Thoracic aorta (tissue), 2 donors: ENCODE results near the gene TKFC. TPM values are rescaled to one million over a fixed set of nuclear protein-coding genes. Genes with fewer than 3 reads are reported as not detected.

Source experiments
- ATAC-seq: fragments of 150-250 bp; one replicate; pipeline ENCODE4 v1.8.0; 2017; ENCODE audit warnings: low read depth; ENCODE audit not compliant: insufficient number of reproducible peaks, low FRiP score
- DNase-seq: peaks from one replicate; pipeline ENCODE4 v3.0.0-alpha.2; 2020; ENCODE audit warnings: low spot score
- H3K27ac ChIP-seq, 2 donors: fragments of 200-600 bp; sonication (generic); 1 replicate in 1 of 2; 2 replicates in 1 of 2; pipeline ENCODE4 v1.5.1; 2016; ENCODE audit warnings: mild to moderate bottlenecking in 2 of 2, moderate library complexity in 2 of 2
- H3K27me3 ChIP-seq: fragments of 200-600 bp; sonication (generic); replicated peaks from 2 replicates; pipeline ENCODE4 v1.6.0; 2016; ENCODE audit warnings: mild to moderate bottlenecking; ENCODE audit not compliant: insufficient read depth
- H3K36me3 ChIP-seq: fragments of 200-600 bp; sonication (generic); one replicate; pipeline ENCODE4 v1.5.1; 2016
- H3K4me1 ChIP-seq, 2 donors: fragments of 200-600 bp; sonication (generic); 1 replicate in 1 of 2; 2 replicates in 1 of 2; pipeline versions ENCODE4 v1.5.1 to v1.6.0; 2016; ENCODE audit warnings: low read depth in 2 of 2, mild to moderate bottlenecking in 1 of 2; ENCODE audit not compliant: control insufficient read depth in 1 of 2
- H3K4me3 ChIP-seq: fragments of 200-600 bp; sonication (generic); 2 replicates; pipeline ENCODE4 v1.5.1; 2016; ENCODE audit warnings: mild to moderate bottlenecking
- H3K9me3 ChIP-seq: fragments of 200-600 bp; sonication (generic); 2 replicates; pipeline ENCODE4 v1.5.1; 2016
- total RNA-seq, 2 donors: library from RNA; depleted of rRNA; stranded (reverse); fragments of >200 nt; gene quantifications; one replicate each; pipeline versions ENCODE4 v1.1.0 to v1.2.3, GENCODE V29; 2016
- TF ChIP-seq, protein P1 (sequence below): fragments of 200-600 bp; sonication (generic); IDR thresholded peaks from one replicate; pipeline ENCODE4 v1.5.1; 2019; ENCODE audit warnings: antibody characterized with exemption

Gene TKFC
- total RNA-seq, 2 donors from 2014 or later, result 22.5 to 29.2 TPM

DNA sequence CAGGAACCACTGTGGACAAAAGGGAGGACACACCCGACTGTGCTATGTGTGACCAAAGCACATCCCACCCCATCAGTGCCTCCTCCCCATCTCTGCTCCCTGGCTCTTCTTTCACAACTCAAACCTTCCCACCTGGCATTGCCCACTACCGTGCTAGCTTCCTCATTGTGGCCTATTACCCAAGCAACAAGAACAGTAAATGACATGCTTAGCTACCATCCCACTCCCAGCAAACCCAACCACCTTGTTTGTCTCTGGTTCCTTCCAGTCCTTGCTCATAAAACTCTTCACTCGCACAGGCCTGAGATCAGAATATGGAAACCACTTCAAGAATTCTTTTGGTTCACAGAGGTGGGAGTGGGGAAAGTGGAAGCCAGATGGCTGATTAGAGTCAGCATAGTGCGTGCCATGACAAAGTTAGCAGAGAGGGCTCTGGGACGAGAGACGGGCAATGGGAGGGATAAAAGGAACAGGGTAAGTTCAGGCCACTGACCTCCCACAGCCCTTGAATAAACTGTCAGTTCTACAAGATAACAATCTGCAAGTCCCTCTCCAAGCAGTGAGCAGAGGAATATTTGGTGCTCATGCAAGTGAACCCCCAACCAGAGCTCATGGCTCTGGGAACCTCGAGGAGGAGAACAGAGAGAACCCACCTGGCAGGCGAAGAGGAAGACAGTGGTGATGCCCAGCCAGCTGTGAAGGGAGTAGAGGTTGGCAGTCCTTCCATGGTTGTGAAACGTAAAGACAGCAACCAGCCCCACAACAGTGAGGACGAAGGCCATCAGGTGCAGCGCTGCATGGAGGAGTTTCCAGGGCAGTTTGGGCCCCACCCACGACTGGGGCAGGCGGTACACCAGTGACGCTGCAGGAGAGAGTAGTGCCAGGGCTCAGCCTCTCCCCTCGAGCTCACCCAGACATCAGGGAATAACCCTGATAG is 20.4 kb downstream of the TKFC start:
- DNase-seq (no peak), ATAC-seq (no peak)
- Histone ChIP-seq H3K27me3 (no peaks in the 10 kb centered on the region), H3K27ac (no peak overlapping the region), H3K4me1 (no peaks in the 10 kb centered on the region), H3K36me3 (peaks cover 19% of the 10 kb centered on the region), H3K4me3 (no peak overlapping the region), H3K9me3 (no peaks in the 10 kb centered on the region)
- TF ChIP-seq, protein P1, sequence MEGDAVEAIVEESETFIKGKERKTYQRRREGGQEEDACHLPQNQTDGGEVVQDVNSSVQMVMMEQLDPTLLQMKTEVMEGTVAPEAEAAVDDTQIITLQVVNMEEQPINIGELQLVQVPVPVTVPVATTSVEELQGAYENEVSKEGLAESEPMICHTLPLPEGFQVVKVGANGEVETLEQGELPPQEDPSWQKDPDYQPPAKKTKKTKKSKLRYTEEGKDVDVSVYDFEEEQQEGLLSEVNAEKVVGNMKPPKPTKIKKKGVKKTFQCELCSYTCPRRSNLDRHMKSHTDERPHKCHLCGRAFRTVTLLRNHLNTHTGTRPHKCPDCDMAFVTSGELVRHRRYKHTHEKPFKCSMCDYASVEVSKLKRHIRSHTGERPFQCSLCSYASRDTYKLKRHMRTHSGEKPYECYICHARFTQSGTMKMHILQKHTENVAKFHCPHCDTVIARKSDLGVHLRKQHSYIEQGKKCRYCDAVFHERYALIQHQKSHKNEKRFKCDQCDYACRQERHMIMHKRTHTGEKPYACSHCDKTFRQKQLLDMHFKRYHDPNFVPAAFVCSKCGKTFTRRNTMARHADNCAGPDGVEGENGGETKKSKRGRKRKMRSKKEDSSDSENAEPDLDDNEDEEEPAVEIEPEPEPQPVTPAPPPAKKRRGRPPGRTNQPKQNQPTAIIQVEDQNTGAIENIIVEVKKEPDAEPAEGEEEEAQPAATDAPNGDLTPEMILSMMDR, result no peak

DNA sequence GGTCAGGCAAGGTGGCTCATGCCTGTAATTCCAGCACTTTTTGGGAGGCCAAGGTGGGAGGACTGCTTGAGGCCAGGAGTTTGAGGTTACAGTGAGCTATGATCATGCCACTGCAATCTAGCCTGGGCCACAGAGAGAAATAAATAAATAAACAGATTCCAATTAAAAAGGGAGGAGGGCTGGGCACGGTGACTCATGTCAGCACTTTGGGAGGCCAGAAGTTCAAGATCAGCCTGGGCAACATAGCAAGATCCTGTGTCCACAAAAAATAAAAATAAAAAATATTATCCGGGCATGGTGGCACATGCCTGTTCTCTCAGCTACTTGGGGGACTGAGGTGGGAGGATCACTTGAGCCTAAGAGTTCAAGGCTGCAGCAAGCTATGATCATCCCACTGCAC is 21.2 kb downstream of the TKFC start:
- Histone ChIP-seq H3K27ac (no peak overlapping the region), H3K9me3 (no peaks in the 10 kb centered on the region), H3K27me3 (no peaks in the 10 kb centered on the region), H3K4me1 (no peaks in the 10 kb centered on the region), H3K4me3 (no peak overlapping the region), H3K36me3 (peaks cover 19% of the 10 kb centered on the region)
- DNase-seq, result no peak
- TF ChIP-seq, protein P1, result no peak
- ATAC-seq, result no peak

DNA sequence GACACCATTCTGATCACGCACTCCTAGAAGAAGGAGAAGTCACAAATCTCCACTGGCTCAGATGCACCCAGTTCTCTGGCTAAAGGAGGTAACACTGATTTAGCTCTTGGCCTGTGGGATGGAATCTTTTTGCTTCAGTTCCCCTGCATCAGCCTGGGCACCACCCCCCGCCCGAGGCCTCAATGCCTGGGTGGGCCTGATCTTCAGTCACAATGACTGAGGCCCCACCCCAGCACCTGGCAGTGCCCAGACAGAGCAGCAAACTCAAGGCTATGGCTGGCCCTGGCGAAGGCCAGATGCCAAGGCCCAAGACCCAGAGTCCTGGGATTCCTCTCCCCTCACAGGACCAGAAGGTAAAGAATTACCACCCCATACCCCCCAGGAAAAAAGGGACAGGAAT is 23.7 kb downstream of the TKFC start:
- ATAC-seq (no peak), DNase-seq (no peak)
- Histone ChIP-seq H3K36me3 (peaks cover 4% of the 10 kb centered on the region), H3K4me3 (no peak overlapping the region), H3K9me3 (no peaks in the 10 kb centered on the region), H3K4me1 (peaks cover 8 to 15% of the 10 kb centered on the region in 2 donors), H3K27ac (no peak overlapping the region), H3K27me3 (no peaks in the 10 kb centered on the region)
- TF ChIP-seq, protein P1, result no peak

DNA sequence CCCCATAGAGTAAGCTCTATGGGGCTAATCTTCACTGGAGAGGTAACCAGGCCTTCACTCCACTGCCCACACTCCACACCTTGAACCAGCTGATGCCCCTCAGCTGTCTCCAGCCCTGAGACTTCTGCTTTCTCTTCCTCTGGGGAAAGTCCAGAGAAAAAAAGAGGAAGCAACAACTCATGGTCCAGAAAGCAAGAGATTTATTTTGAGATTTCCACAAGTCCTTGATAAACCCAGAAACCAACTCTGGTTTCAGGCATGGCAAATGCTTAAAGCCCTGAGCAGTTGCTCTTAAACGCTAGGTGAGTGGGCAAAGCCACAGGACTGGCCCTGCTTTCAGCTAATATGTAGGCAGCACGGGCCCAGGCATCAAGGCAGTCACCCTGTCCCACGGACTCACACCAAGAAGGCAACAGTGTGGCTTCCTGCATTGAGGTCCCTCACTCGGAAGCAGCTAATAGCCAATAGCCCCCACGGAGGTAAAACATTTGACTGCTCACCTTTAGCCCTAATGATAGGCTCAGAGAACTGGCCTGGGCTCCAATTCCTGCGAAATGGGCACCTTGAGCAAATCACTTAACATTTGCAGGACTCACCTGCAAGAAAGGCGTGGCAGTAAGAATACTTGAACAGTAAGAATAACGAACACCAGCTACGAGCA is 24.3 kb downstream of the TKFC start:
- TF ChIP-seq, protein P1, result no peak
- DNase-seq (no peak), ATAC-seq (no peak)
- H3K36me3 ChIP-seq, result peaks cover 3% of the 10 kb centered on the region
- H3K27ac ChIP-seq, result no peak overlapping the region
- no peaks in the 10 kb centered on the region for H3K27me3 ChIP-seq
- no peak overlapping the region for H3K4me3 ChIP-seq
- H3K4me1 ChIP-seq, result peaks cover 8 to 16% of the 10 kb centered on the region in 2 donors
- no peaks in the 10 kb centered on the region for H3K9me3 ChIP-seq

DNA sequence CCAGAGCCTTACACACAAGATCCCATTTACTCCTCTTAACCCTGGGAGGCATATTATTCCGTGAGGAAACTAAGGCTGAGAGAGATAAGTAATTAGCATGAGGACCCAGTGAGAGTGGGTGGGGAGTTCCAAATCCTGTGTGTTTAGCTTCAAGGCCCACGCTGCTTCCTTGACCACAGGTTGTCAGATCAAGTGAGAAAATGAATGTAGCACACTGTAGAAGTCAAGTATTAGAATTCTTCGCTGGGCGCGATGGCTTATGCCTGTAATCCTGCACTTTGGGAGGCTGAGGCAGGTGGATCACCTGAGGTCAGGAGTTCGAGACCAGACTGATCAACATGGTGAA is 24.8 kb downstream of the TKFC start:
- no peak overlapping the region for H3K4me3 ChIP-seq
- ATAC-seq (no peak), DNase-seq (no peak)
- H3K4me1 ChIP-seq, result peaks cover 9 to 21% of the 10 kb centered on the region in 2 donors
- TF ChIP-seq, protein P1, result no peak
- no peak overlapping the region for H3K27ac ChIP-seq
- H3K9me3 ChIP-seq, result no peaks in the 10 kb centered on the region
- H3K27me3 ChIP-seq, result no peaks in the 10 kb centered on the region
- H3K36me3 ChIP-seq, result peaks cover 3% of the 10 kb centered on the region
